ENCODE data around the gene TENM4. TPM values are rescaled to one million over a fixed set of nuclear protein-coding genes. Genes with fewer than 3 reads are reported as not detected.

Gene TENM4
- total RNA-seq, 4 donors from 2014 or later: 31.4 to 44.5 (median 38.0) TPM

DNA sequence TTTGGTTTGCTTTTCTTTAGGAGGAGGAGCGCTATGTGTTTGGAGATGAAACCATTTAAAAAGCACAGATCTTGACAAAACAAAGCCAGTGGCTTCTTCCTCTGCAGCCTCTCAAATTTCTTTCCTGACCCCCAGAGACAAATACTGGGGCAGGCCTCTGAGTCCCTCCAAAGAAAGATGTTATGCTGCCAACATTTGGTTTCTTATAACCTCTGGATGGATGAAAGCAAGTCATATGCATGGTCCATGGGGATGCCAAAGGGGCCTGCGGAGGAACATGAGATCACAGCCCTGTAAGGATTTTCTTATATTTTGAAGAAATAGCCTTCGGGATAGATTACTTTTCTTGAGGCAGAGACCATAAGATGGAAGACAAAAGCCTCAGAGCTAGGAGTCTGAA is 179.1 kb downstream of the TENM4 start:
- H3K4me3 ChIP-seq: no peak overlapping the region
- DNase-seq (ENCODE audit: low spot score in 2 of 2): no peak
- no peaks in the 10 kb centered on the region for H3K36me3 ChIP-seq
- WGBS: 96% methylated on average over 3 of the region's 3 CpGs
- no peaks in the 10 kb centered on the region for H3K4me1 ChIP-seq
- H3K27me3 ChIP-seq: no peaks in the 10 kb centered on the region
- no peaks in the 10 kb centered on the region for H3K9me3 ChIP-seq
- TF ChIP-seq POLR2AphosphoS5 (IDR thresholded peaks at IDR 0.05) (no peak), EP300 (IDR thresholded peaks at IDR 0.05) (no peak), POLR2A (IDR thresholded peaks at IDR 0.05) (no peak)
- TF ChIP-seq, protein P1, sequence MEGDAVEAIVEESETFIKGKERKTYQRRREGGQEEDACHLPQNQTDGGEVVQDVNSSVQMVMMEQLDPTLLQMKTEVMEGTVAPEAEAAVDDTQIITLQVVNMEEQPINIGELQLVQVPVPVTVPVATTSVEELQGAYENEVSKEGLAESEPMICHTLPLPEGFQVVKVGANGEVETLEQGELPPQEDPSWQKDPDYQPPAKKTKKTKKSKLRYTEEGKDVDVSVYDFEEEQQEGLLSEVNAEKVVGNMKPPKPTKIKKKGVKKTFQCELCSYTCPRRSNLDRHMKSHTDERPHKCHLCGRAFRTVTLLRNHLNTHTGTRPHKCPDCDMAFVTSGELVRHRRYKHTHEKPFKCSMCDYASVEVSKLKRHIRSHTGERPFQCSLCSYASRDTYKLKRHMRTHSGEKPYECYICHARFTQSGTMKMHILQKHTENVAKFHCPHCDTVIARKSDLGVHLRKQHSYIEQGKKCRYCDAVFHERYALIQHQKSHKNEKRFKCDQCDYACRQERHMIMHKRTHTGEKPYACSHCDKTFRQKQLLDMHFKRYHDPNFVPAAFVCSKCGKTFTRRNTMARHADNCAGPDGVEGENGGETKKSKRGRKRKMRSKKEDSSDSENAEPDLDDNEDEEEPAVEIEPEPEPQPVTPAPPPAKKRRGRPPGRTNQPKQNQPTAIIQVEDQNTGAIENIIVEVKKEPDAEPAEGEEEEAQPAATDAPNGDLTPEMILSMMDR (IDR thresholded peaks at IDR 0.05): no peak
- H3K27ac ChIP-seq: no peak overlapping the region

DNA sequence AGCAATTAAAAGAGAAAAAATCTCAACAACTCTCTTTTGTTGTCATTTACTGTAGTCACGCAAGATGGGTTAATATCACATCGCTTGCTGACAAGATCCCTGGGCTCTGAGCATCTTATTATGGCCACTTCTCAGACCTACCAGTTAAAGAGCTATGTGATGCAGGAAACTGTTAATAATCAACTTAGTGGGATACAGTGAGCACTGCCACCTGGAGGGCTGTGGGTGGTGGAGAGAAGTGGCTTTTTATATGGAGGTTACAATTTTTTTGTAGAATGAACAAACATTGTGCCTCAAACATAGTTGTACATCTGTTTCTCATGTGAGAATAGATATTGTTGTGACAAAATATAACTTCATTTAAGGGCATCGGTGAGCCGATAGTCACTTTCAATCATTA is 181.0 kb downstream of the TENM4 start:
- DNase-seq (ENCODE audit: low spot score in 2 of 2): no peak
- WGBS: 98% methylated on average over 4 of the region's 4 CpGs
- TF ChIP-seq, protein P1 (IDR thresholded peaks at IDR 0.05): no peak
- TF ChIP-seq EP300 (IDR thresholded peaks at IDR 0.05) (no peak), POLR2AphosphoS5 (IDR thresholded peaks at IDR 0.05) (no peak), POLR2A (IDR thresholded peaks at IDR 0.05) (no peak)
- no peaks in the 10 kb centered on the region for H3K9me3 ChIP-seq
- H3K27me3 ChIP-seq: no peaks in the 10 kb centered on the region
- no peaks in the 10 kb centered on the region for H3K4me1 ChIP-seq
- no peaks in the 10 kb centered on the region for H3K36me3 ChIP-seq
- H3K4me3 ChIP-seq: no peak overlapping the region
- H3K27ac ChIP-seq: no peak overlapping the region

DNA sequence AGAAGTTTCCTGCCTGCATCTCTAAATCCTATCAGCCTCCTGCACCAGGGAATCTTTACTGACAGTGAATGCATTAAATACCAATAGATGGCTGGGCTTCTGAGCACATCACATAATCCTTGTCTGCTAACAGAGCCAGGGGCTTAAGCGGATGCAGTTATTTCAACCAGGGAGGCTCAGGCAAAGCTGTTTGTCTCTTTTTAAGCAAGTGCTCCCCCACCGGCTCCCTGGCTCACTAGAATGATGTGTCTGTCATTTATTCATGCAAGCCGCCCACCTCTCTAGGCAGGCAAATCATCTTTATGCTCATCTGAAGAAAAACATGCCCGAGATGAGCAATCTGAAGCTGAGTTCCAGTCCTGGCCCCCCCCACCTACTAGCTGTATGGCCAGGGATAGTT is 182.3 kb downstream of the TENM4 start:
- 85% methylated on average over 4 of the region's 4 CpGs for WGBS
- no peaks in the 10 kb centered on the region for H3K36me3 ChIP-seq
- no peaks in the 10 kb centered on the region for H3K9me3 ChIP-seq
- no peak for DNase-seq (ENCODE audit: low spot score in 2 of 2)
- no peak for TF ChIP-seq POLR2AphosphoS5 (IDR thresholded peaks at IDR 0.05)
- no peak for TF ChIP-seq POLR2A (IDR thresholded peaks at IDR 0.05)
- TF ChIP-seq, protein P1 (IDR thresholded peaks at IDR 0.05): no peak
- no peak for TF ChIP-seq EP300 (IDR thresholded peaks at IDR 0.05)
- no peak overlapping the region for H3K4me3 ChIP-seq
- no peaks in the 10 kb centered on the region for H3K4me1 ChIP-seq
- no peak overlapping the region for H3K27ac ChIP-seq
- H3K27me3 ChIP-seq: no peaks in the 10 kb centered on the region

DNA sequence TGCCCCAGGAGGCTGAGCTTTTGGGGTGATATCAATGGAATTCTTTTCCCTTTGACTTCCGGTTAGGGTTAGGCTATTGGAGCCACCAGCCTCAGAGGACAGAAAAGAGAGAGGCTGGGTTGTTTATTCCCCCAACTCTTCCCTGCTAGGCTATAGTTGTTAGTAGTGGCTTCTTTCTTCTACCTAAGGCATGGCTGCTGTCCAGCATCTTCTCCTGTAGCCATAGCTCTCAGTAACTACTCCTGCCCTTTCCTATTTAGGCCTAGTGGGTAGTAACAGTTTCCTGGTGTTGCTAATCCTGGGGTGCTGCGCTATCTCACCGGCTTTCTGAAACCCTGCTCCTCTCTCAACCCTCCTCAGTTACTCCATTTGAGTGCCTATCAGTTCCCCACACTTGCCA is 184.9 kb downstream of the TENM4 start:
- WGBS: 98% methylated on average over 3 of the region's 3 CpGs
- DNase-seq (ENCODE audit: low spot score in 2 of 2): no peak
- H3K27ac ChIP-seq: no peak overlapping the region
- no peaks in the 10 kb centered on the region for H3K27me3 ChIP-seq
- H3K36me3 ChIP-seq: no peaks in the 10 kb centered on the region
- no peak overlapping the region for H3K4me3 ChIP-seq
- H3K4me1 ChIP-seq: no peaks in the 10 kb centered on the region
- TF ChIP-seq POLR2AphosphoS5 (IDR thresholded peaks at IDR 0.05): no peak
- no peak for TF ChIP-seq EP300 (IDR thresholded peaks at IDR 0.05)
- TF ChIP-seq, protein P1 (IDR thresholded peaks at IDR 0.05): no peak
- TF ChIP-seq POLR2A (IDR thresholded peaks at IDR 0.05): no peak
- no peaks in the 10 kb centered on the region for H3K9me3 ChIP-seq

DNA sequence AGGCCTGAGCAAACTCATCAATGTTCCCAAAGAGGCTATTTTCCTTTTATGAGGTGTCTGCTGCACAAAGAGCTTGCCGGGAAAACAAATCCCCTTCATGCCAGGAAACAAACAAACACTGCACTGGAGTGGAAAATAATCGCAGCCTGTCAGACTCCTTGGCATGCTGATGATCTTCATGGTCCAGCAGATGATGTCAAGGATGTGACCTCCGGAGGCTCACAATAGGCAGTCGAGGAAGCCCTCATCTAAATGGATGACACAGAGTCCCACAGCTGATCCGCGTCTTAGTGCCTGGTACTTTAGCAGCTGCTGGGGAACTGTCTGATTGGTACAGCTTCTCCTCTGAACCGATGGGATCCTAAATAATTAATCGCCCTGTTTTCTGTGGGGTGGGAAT is 187.6 kb downstream of the TENM4 start:
- DNase-seq (ENCODE audit: low spot score in 2 of 2): no peak
- WGBS: 74% methylated on average over 8 of the region's 8 CpGs
- no peak overlapping the region for H3K27ac ChIP-seq

More for the DNA sequence above, 187.6 kb downstream of the TENM4 start:
- H3K4me1 ChIP-seq: no peaks in the 10 kb centered on the region
- H3K9me3 ChIP-seq: no peaks in the 10 kb centered on the region
- H3K4me3 ChIP-seq: no peak overlapping the region
- TF ChIP-seq, protein P1 (IDR thresholded peaks at IDR 0.05): no peak
- no peak for TF ChIP-seq POLR2AphosphoS5 (IDR thresholded peaks at IDR 0.05)
- TF ChIP-seq POLR2A (IDR thresholded peaks at IDR 0.05): no peak
- no peak for TF ChIP-seq EP300 (IDR thresholded peaks at IDR 0.05)
- H3K36me3 ChIP-seq: no peaks in the 10 kb centered on the region
- no peaks in the 10 kb centered on the region for H3K27me3 ChIP-seq
